ENCODE measurements around the gene SPECC1. TPM values are rescaled to one million over a fixed set of nuclear protein-coding genes. Genes with fewer than 3 reads are reported as not detected.

Gene SPECC1
- total and polyA plus RNA-seq, 2 of the 13 experiments (the other 11 are each of a cell fraction or from before 2014, with no cell fraction given), result 2.3 to 6.9 TPM

DNA sequence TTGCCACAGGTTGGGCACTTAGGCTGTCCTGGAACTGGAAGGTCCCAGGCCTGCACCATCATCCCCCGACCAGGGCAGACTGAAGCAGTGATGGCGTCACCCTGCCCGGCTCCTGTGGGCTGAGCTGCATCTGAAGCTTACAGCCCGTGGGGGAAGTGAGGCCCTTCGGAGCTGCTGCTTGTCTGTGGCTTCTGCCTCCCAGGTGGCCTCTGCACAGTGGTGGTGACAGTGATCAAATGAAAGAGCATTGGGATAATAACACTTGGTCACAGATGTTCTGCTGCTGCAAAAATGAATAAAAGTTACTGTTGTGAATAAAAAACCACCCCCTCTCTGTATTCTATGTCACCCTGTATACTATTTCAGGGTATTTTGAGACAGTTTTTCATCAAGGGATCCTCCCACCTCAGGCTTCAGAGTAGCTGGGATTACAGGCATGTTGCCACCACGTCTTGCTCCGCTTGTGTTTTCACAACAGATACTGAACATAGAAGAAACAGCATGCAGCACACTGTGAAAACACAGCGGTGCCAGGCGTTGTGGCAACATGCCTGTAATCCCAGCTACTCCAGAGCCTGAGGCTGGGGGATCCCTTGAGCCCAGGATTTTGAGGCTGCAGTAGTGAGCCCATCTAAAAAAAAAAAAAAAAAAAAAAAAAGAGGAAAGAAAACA lies 293.2 kb downstream of the SPECC1 start (continued):
- TF ChIP-seq ZNF30 (CRISPR knock-in tag; IDR thresholded peaks at IDR 0.05) (no peak), RFX5 (IDR thresholded peaks at IDR 0.05; ENCODE audit: low read depth, low read length) (no peak)
- TF ChIP-seq, protein P1, sequence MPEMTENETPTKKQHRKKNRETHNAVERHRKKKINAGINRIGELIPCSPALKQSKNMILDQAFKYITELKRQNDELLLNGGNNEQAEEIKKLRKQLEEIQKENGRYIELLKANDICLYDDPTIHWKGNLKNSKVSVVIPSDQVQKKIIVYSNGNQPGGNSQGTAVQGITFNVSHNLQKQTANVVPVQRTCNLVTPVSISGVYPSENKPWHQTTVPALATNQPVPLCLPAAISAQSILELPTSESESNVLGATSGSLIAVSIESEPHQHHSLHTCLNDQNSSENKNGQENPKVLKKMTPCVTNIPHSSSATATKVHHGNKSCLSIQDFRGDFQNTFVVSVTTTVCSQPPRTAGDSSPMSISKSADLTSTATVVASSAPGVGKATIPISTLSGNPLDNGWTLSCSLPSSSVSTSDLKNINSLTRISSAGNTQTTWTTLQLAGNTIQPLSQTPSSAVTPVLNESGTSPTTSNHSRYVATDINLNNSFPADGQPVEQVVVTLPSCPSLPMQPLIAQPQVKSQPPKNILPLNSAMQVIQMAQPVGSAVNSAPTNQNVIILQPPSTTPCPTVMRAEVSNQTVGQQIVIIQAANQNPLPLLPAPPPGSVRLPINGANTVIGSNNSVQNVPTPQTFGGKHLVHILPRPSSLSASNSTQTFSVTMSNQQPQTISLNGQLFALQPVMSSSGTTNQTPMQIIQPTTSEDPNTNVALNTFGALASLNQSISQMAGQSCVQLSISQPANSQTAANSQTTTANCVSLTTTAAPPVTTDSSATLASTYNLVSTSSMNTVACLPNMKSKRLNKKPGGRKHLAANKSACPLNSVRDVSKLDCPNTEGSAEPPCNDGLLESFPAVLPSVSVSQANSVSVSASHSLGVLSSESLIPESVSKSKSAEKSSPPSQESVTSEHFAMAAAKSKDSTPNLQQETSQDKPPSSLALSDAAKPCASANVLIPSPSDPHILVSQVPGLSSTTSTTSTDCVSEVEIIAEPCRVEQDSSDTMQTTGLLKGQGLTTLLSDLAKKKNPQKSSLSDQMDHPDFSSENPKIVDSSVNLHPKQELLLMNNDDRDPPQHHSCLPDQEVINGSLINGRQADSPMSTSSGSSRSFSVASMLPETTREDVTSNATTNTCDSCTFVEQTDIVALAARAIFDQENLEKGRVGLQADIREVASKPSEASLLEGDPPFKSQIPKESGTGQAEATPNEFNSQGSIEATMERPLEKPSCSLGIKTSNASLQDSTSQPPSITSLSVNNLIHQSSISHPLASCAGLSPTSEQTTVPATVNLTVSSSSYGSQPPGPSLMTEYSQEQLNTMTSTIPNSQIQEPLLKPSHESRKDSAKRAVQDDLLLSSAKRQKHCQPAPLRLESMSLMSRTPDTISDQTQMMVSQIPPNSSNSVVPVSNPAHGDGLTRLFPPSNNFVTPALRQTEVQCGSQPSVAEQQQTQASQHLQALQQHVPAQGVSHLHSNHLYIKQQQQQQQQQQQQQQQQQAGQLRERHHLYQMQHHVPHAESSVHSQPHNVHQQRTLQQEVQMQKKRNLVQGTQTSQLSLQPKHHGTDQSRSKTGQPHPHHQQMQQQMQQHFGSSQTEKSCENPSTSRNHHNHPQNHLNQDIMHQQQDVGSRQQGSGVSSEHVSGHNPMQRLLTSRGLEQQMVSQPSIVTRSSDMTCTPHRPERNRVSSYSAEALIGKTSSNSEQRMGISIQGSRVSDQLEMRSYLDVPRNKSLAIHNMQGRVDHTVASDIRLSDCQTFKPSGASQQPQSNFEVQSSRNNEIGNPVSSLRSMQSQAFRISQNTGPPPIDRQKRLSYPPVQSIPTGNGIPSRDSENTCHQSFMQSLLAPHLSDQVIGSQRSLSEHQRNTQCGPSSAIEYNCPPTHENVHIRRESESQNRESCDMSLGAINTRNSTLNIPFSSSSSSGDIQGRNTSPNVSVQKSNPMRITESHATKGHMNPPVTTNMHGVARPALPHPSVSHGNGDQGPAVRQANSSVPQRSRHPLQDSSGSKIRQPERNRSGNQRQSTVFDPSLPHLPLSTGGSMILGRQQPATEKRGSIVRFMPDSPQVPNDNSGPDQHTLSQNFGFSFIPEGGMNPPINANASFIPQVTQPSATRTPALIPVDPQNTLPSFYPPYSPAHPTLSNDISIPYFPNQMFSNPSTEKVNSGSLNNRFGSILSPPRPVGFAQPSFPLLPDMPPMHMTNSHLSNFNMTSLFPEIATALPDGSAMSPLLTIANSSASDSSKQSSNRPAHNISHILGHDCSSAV (CRISPR knock-in tag; IDR thresholded peaks at IDR 0.05; ENCODE audit: borderline replicate concordance), result no peak
- TF ChIP-seq, protein P2, sequence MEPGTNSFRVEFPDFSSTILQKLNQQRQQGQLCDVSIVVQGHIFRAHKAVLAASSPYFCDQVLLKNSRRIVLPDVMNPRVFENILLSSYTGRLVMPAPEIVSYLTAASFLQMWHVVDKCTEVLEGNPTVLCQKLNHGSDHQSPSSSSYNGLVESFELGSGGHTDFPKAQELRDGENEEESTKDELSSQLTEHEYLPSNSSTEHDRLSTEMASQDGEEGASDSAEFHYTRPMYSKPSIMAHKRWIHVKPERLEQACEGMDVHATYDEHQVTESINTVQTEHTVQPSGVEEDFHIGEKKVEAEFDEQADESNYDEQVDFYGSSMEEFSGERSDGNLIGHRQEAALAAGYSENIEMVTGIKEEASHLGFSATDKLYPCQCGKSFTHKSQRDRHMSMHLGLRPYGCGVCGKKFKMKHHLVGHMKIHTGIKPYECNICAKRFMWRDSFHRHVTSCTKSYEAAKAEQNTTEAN (CRISPR knock-in tag; conservative IDR thresholded peaks at IDR 0.05), result no peak
- TF ChIP-seq, protein P3, sequence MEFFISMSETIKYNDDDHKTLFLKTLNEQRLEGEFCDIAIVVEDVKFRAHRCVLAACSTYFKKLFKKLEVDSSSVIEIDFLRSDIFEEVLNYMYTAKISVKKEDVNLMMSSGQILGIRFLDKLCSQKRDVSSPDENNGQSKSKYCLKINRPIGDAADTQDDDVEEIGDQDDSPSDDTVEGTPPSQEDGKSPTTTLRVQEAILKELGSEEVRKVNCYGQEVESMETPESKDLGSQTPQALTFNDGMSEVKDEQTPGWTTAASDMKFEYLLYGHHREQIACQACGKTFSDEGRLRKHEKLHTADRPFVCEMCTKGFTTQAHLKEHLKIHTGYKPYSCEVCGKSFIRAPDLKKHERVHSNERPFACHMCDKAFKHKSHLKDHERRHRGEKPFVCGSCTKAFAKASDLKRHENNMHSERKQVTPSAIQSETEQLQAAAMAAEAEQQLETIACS (CRISPR knock-in tag; IDR thresholded peaks at IDR 0.05), result no peak
